HG03432 (cell line): ENCODE results near the gene CTU2.
A peak's percentile ranks its signal among the peaks of the same experiment; 100 is the strongest.
"Not testable (repeated sequence)": the region's sequence is repeated elsewhere in the genome, so short reads cannot be mapped to it uniquely, and the experiment has no call there.

Experiments
- ATAC-seq: cut with Tn5 transposase; IDR thresholded peaks from one replicate; pipeline ENCODE4 v1.9.1; 2021; ENCODE audit warnings: mild to moderate bottlenecking, moderate library complexity; ENCODE audit not compliant: unreplicated experiment

The CTU2 gene

GRCh38 chr16:88706229-88706964 is at the start of gene CTU2, which contains the start of gene RNF166:
Gene CTU2, plus strand, starts transcription at chr16:88706503. Its CDS starts 28 bp downstream, at chr16:88706531.
Gene RNF166, minus strand, starts transcription at chr16:88706408. Its CDS starts 83 bp downstream, at chr16:88706325.
- ATAC-seq: peak; percentile 66

GRCh38 chr16:88657371-88657770 is 48.9 kb upstream of the CTU2 start:
- no peak for ATAC-seq

- no peak for ATAC-seq
These were observed 47.6 kb upstream of the CTU2 start for GRCh38 chr16:88658714-88659113.

- ATAC-seq: no peak
These were observed 47.1 kb upstream of the CTU2 start for GRCh38 chr16:88659160-88659559.

GRCh38 chr16:88661468-88661867 is 44.8 kb upstream of the CTU2 start:
- ATAC-seq: no peak

- peak; percentile 5 for ATAC-seq
These were observed 44.0 kb upstream of the CTU2 start for GRCh38 chr16:88662222-88662842.

GRCh38 chr16:88662843-88663606 is 43.3 kb upstream of the CTU2 start, which contains the start of gene MVD:
Gene MVD, minus strand, starts transcription at chr16:88663091. Its CDS starts 11 bp downstream, at chr16:88663080.
- ATAC-seq: peak; percentile 93

- ATAC-seq: no peak
These were observed 41.2 kb upstream of the CTU2 start for GRCh38 chr16:88665148-88665547.

GRCh38 chr16:88665570-88665969 is 40.7 kb upstream of the CTU2 start:
- ATAC-seq: no peak

GRCh38 chr16:88667461-88667860 is 38.8 kb upstream of the CTU2 start:
- no peak for ATAC-seq

- not testable (repeated sequence) for ATAC-seq
These were observed 36.8 kb upstream of the CTU2 start for GRCh38 chr16:88669493-88669892.

- no peak for ATAC-seq
These were observed 36.3 kb upstream of the CTU2 start for GRCh38 chr16:88669980-88670379.

- no peak for ATAC-seq
These were observed 34.5 kb upstream of the CTU2 start for GRCh38 chr16:88671806-88672205.

GRCh38 chr16:88672776-88673175 is 33.5 kb upstream of the CTU2 start:
- ATAC-seq: no peak

- no peak for ATAC-seq
These were observed 32.5 kb upstream of the CTU2 start for GRCh38 chr16:88673716-88674379.

GRCh38 chr16:88676502-88677242 is 29.6 kb upstream of the CTU2 start:
- no peak for ATAC-seq

- no peak for ATAC-seq
These were observed 28.6 kb upstream of the CTU2 start for GRCh38 chr16:88677721-88678120.

GRCh38 chr16:88678224-88678979 is 27.9 kb upstream of the CTU2 start:
- no peak for ATAC-seq

- no peak for ATAC-seq
These were observed 25.7 kb upstream of the CTU2 start for GRCh38 chr16:88680554-88681083.
